ENCODE data around the gene XRCC4. TPM values are rescaled to one million over a fixed set of nuclear protein-coding genes. Genes with fewer than 3 reads are reported as not detected.
"Not testable (repeated sequence)": the region's sequence is repeated elsewhere in the genome, so short reads cannot be mapped to it uniquely, and the experiment has no call there.

The XRCC4 gene
- total and polyA plus RNA-seq, 7 donors = 1.6 to 7.9 (median 3.2) TPM

DNA sequence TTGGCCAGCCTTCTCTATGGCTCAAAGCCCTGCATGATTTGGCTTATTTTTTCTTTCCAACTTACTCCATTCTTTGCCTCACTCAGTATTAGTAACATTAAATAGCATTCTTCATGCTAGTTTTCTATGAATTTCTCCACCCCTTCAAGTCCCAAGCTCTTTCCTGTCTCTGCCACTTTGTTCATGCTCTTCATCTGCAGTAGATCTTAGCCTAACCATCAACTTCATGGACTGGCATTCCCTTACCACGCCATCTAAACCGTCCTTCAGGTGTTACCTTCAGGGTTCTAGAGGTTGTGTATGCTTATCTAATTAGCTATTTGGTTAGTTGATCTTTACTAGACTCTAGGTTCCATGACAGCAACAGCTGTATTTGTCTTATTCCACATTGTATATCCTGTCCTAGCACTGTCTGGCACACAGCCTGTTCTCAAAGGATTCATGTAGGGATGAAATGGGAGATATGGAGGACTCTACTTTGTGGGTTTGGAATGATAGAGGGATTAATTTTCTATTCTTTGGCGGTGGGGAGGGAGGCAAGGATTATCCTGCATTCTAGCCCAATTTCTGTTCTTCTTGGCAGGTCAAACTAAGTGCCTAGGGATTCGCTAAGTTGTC lies 26.5 kb upstream of the XRCC4 start:
- no peak overlapping the region for H3K4me3 ChIP-seq
- H3K36me3 ChIP-seq (ENCODE audit: insufficient read depth in 1 of 2, low read depth in 1 of 2) = peaks cover 0 to 27% of the 10 kb centered on the region in 2 donors
- no peaks in the 10 kb centered on the region for H3K4me1 ChIP-seq
- intact Hi-C loops (cut with DNase I) = no loop called here
- DNase-seq (no peak), ATAC-seq (no peak)
- WGBS, 3 donors = 57 to 73% (median 64%) methylated on average over 4 of the region's 4 CpGs
- no peaks in the 10 kb centered on the region for H3K27me3 ChIP-seq (ENCODE audit: insufficient read depth in 3 of 3, low read length in 2 of 3)
- TF ChIP-seq, protein P1, sequence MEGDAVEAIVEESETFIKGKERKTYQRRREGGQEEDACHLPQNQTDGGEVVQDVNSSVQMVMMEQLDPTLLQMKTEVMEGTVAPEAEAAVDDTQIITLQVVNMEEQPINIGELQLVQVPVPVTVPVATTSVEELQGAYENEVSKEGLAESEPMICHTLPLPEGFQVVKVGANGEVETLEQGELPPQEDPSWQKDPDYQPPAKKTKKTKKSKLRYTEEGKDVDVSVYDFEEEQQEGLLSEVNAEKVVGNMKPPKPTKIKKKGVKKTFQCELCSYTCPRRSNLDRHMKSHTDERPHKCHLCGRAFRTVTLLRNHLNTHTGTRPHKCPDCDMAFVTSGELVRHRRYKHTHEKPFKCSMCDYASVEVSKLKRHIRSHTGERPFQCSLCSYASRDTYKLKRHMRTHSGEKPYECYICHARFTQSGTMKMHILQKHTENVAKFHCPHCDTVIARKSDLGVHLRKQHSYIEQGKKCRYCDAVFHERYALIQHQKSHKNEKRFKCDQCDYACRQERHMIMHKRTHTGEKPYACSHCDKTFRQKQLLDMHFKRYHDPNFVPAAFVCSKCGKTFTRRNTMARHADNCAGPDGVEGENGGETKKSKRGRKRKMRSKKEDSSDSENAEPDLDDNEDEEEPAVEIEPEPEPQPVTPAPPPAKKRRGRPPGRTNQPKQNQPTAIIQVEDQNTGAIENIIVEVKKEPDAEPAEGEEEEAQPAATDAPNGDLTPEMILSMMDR (IDR thresholded peaks at IDR 0.05) = no peak
- no peaks in the 10 kb centered on the region for H3K9me3 ChIP-seq
- H3K27ac ChIP-seq = no peak overlapping the region

DNA sequence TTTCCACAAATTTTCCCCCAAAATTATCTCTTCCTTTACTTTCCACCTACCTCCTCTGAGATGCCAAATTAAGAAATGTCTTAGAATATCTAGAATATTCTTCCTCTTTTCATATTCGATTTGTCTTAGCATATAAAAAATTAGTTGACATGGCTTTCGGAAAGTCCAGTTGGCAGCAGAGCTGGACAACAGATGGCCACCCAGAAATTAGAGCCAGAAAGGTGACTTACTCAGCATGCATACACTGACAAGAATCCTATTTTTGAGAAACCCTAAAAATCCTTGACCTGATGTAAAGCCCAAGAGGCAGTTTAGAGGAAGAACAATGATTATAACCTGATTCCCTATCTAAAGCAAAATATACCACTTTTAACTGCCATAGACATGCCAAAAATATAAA lies 22.2 kb upstream of the XRCC4 start:
- Histone ChIP-seq H3K4me3 (no peak overlapping the region), H3K4me1 (no peaks in the 10 kb centered on the region), H3K36me3 (ENCODE audit: insufficient read depth in 1 of 2, low read depth in 1 of 2) (peaks cover 0 to 53% of the 10 kb centered on the region in 2 donors), H3K27ac (no peak overlapping the region), H3K9me3 (no peaks in the 10 kb centered on the region), H3K27me3 (ENCODE audit: insufficient read depth in 3 of 3, low read length in 2 of 3) (no peaks in the 10 kb centered on the region)
- TF ChIP-seq, protein P1 (IDR thresholded peaks at IDR 0.05) = no peak
- DNase-seq (no peak), ATAC-seq (no peak)
- WGBS, 3 donors = 45 to 59% (median 51%) methylated on average over 2 of the region's 2 CpGs
- intact Hi-C loops (cut with DNase I) = no loop called here

DNA sequence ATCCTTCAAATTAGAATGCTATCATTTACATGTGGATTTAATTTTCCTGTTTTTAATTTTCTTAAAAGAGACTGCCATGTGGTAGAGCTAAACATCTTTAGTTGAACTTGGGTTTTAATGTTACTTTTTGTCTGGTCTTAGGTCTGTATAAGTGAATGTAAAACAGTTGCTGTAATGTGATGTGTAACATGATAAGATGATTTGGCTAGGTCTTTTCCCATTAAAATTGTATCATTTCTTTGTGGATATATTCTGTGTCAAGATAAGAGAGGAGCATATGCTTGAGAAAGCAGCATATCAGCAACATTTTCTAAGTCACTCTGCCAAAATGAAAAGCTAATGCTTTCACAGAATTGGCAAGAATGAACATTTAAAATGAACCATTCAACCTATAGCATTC lies 18.6 kb upstream of the XRCC4 start:
- ATAC-seq (no peak), DNase-seq (no peak)
- intact Hi-C loops (cut with DNase I) = no loop called here
- H3K27me3 ChIP-seq (ENCODE audit: insufficient read depth in 3 of 3, low read length in 2 of 3) = no peaks in the 10 kb centered on the region
- H3K4me1 ChIP-seq = no peaks in the 10 kb centered on the region
- no peaks in the 10 kb centered on the region for H3K9me3 ChIP-seq
- H3K27ac ChIP-seq = no peak overlapping the region
- peaks cover 3 to 60% of the 10 kb centered on the region in 2 donors for H3K36me3 ChIP-seq (ENCODE audit: insufficient read depth in 1 of 2, low read depth in 1 of 2)
- TF ChIP-seq, protein P1 (IDR thresholded peaks at IDR 0.05) = no peak
- no peak overlapping the region for H3K4me3 ChIP-seq

DNA sequence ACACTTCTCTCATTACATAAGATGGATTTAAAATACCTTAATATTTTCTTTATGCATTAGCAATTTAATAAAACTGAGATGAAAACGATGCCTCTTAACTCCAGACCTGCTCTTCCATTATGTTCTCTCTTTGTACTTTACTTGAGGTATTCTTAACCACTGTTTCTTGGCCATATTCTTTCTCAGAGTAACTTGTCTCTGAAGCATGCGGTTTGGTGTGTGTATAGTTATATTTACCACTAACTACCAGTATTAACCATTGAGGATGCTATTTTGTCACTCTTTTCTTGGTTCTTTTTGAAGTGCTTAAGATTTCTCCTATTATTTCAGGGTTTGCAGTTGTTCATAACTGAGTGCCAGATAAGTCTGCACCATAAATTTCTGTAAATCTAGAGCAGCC lies 18.0 kb upstream of the XRCC4 start:
- no peaks in the 10 kb centered on the region for H3K4me1 ChIP-seq
- DNase-seq = no peak
- H3K9me3 ChIP-seq = no peaks in the 10 kb centered on the region
- WGBS, 3 donors = 80 to 81% (median 81%) methylated on average over 2 of the region's 2 CpGs
- TF ChIP-seq, protein P1 (IDR thresholded peaks at IDR 0.05) = no peak
- no peak overlapping the region for H3K4me3 ChIP-seq
- H3K27ac ChIP-seq = no peak overlapping the region
- no peaks in the 10 kb centered on the region for H3K27me3 ChIP-seq (ENCODE audit: insufficient read depth in 3 of 3, low read length in 2 of 3)
- intact Hi-C loops (cut with DNase I) = no loop called here
- peaks cover 3 to 64% of the 10 kb centered on the region in 2 donors for H3K36me3 ChIP-seq (ENCODE audit: insufficient read depth in 1 of 2, low read depth in 1 of 2)
- no peak for ATAC-seq

DNA sequence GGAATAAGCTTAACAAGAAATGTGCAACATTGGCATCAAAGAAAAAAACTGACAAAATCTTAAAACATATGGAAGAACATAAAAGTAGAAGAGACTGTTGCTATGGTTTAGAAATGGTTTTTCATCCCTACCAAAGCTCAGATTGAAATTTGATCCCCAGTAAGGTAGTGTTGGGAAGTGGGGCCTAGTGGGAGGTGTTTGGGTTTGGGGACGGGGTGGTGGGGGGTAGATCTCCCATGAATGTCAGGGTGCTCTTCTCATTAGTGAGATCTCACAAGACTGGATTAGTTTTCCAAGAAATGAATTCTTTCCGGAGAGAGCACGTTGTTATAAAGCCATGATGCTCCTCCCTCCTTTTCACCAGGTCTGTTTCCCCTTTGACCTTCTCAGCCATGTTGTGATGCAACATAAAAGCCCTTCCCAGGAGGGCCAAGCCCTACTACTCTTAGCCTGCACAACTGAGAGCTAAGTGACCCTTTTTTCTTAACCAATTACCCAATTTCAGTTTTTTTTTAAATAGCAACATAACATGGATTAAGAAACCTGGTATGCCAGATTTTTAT lies 10.7 kb upstream of the XRCC4 start:
- peaks cover 0 to 17% of the 10 kb centered on the region in 2 donors for H3K36me3 ChIP-seq (ENCODE audit: insufficient read depth in 1 of 2, low read depth in 1 of 2)
- H3K9me3 ChIP-seq = no peaks in the 10 kb centered on the region
- intact Hi-C loops (cut with DNase I) = no loop called here
- H3K27ac ChIP-seq = no peak overlapping the region
- H3K27me3 ChIP-seq (ENCODE audit: insufficient read depth in 3 of 3, low read length in 2 of 3) = no peaks in the 10 kb centered on the region
- ATAC-seq (no peak), DNase-seq (no peak)
- TF ChIP-seq, protein P1 (IDR thresholded peaks at IDR 0.05) = no peak
- peaks cover 9% of the 10 kb centered on the region for H3K4me1 ChIP-seq
- no peak overlapping the region for H3K4me3 ChIP-seq
- 69 to 78% (median 77%) methylated on average over 3 of the region's 3 CpGs for WGBS, 3 donors

DNA sequence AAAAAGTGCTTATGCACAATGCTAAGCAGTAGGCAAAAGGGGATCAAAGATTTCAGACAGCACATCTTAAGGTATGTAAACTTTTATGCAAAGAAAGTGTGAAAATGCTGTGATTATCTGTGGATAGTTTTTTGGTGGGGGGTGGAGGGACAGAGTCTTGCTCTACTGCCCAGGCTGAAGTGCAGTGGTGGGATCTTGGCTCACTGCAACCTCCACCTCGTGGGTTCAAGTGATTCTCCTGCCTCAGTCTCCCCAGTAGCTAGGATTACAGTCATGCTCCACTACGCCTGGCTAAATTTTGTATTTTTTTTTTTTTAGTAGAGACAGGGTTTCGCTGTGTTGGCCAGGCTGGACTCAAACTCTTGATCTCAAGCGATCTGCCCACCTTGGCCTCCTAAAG lies 10.0 kb upstream of the XRCC4 start:
- ATAC-seq; H3K27me3 ChIP-seq (ENCODE audit: insufficient read depth in 3 of 3, low read length in 2 of 3); DNase-seq; H3K4me3 ChIP-seq; H3K9me3 ChIP-seq; H3K27ac ChIP-seq; intact Hi-C loops (cut with DNase I): not testable (repeated sequence)
- H3K36me3 ChIP-seq (ENCODE audit: insufficient read depth in 1 of 2, low read depth in 1 of 2) = peaks cover 0 to 14% of the 10 kb centered on the region in 2 donors
- WGBS, 3 donors = 95 to 98% (median 97%) methylated on average over 4 of the region's 4 CpGs
- peaks cover 15% of the 10 kb centered on the region for H3K4me1 ChIP-seq

Data from psoas muscle (tissue), 8 donors.